HG03565 (cell line): ENCODE measurements around the gene MCMBP.
"Not testable (repeated sequence)": the region's sequence is repeated elsewhere in the genome, so short reads cannot be mapped to it uniquely, and the experiment has no call there.

Source experiments
- ATAC-seq: cut with Tn5 transposase; IDR thresholded peaks from one replicate; pipeline ENCODE4 v1.9.1; 2021; ENCODE audit warnings: mild to moderate bottlenecking, moderate library complexity; ENCODE audit not compliant: unreplicated experiment

The MCMBP gene

DNA sequence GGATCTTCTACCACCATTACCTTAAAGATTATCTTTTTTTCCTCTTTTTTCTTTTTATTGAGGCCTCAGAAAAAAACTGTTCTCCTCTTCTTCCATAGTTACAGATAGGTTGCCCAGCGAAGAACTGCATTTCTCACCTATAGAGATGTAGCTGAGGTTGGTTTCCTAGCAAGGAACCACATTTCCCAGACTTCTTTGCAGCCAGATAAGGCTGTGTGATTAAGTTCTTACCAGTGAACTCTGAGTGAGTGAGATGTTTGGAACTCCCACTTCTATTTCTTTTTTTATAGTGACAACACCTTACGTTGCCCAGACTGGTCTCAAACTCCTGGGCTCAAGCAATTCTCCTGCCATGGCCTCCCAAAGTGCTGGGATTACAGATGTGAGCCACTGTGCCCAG is 5.9 kb upstream of the MCMBP start:
- no peak for ATAC-seq

DNA sequence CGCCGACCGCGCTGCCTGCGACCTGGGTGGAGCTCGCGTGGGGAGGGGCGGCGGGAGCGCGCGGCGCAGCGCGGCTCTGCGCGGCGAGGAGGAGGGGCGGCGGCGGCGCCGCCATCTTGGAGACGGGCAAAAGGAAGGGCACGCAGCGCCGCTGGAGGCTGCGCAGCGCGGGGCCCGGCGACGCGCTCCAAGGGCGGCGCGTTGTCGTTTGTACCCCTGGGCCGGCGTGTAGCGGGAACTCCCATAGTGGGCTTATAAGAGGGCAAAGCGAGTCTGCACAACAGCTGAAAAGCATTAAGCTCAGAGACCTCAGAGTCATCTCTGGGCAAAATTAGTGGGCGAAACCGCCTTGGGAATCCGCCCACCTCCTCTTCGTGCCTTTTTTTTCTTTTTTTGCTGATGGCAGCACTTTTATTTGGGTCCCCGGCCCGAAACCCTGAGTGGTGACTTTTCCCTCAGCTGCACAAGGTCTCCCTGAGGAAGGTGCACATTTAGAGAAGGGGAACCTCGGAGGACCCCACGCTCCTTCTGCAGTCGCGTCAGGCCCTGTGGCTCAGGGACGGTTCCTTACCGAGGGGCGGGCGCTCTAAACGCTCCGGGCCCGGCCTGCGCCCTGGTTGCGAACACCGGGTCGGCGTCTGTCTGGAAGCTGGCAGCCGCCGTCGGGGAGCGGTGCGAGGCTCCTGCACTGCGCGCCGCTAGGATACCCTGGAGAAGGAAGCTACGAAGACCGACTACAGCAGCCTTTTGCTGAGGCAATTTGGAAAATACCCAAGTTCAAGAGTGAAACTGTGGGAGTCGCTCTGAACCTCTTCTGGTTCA is 428 bp upstream of the MCMBP start:
- peak; percentile 87 for ATAC-seq

DNA sequence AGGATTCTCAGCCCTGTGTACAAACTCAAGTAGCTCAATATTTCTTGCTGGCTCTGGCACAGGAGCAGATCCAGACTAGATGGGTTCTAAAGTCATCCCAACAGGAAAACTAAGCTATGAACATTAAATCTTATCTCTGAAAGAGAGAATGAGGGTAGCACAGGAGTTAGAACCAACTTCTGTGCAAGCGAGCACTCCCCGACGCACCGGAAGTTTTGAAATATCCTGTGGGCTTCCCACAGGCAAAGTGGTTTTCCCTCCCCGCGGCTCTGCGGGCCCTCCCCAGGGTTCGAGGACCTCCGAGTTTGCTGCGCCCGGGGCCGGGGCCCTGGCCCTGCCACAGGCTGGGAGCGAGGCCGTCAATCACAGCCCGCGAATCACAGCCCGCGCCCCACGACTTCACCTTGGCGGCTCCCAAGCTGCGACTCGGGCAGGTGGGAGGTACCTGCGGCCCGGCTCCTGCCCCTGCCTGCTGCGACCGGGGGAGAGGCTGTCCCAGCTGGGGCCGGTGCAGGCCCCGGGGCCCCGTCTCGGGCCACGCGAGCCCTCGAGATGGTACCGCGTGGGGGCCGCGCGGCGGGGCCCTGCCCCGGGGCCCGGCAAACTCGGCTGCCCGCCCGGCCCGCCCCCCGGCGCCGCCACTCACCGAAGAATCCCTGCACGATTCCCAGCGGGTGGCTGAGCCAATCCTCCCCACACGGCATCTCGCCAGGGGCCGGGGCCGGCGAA is 598 bp downstream of the MCMBP start:
- peak; percentile 17 for ATAC-seq

DNA sequence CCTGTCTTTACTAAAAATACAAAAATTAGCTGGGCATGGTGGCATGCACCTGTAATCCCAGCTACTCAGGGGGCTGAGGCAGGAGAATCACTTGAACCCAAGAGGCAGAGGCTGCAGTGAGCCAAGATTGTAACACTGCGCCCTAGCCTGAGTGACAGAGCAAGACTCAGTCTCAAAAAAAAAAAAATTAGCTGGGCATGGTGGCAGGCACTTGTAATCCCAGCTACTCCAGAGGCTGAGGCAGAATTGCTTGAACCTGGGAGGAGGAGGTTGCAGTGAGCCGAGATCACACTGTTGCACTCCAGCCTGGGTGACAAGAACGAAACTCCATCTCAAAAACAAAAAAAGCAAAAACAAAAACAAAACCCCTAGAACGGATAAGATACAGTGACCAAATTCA is 3.2 kb downstream of the MCMBP start:
- not testable (repeated sequence) for ATAC-seq

DNA sequence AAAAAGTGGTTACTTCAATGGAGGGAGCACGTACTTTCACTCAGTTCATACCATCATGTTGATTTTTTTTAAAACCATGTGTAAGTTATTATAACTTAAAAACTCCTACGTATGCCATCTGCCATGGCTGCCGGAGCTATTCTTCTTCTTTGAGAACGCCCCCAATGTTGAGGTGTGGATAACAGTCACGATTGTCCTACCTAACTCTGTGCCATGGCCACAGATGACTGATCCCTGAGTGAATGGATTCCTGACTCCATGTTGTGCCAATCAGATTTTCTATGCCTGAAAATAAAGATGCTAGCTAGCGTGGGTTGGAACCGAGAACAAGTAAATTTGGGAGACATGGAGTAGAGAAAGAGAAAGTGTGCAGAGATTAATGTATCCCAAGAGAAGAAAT is 5.3 kb downstream of the MCMBP start:
- no peak for ATAC-seq

DNA sequence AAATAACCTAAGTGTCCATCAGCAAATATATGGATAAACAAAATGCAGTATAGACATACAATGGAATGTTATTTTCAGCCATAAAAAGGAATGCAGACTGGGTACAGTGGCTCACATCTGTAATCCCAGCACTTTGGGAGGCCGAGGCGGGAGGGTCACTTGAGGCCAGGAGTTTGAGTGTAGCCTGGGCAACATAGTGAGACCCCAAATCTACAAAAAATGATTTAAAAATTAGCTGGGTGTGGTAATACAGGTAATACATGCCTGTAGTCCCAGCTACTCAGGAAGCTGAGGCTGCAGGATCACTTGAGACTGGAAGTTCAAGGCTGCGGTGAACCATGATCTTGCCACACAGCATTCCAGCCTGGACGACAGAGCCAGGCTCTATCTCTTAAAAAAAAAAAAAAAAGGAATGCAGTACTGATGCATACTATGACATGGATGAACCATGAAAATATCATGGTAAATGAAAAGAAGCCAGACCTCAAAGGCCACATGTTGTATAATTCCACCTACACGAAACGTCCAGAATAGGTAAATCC is 6.9 kb downstream of the MCMBP start:
- ATAC-seq = no peak

DNA sequence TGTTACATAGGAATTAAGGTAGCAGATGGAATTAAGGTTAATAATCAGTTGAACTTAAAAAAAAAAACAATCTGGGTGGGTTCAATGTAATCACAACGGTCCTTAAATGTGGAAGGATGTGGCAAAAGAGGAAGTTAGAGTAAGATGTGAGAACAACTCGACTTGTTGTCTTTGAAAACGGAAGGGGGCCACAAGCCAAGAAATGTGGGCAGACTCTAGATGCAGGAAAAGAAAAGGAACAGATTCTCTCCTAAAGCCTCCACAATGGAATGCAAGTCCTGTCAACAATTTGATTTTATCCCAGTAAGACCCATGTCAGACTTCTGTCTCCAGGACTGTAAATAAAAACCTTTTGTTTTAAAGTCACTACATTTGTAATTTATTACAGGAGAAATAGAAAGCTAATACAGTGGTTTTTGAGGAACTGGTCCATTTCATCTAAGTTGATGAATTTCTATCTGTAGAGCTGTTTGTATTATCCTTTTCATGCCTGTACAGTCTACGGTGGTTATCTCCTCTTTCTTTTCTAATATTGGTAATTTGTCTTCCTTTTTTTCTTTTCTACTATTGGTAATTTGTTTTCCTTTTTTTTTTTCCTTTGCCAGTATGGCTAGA is 8.6 kb downstream of the MCMBP start:
- ATAC-seq = no peak

DNA sequence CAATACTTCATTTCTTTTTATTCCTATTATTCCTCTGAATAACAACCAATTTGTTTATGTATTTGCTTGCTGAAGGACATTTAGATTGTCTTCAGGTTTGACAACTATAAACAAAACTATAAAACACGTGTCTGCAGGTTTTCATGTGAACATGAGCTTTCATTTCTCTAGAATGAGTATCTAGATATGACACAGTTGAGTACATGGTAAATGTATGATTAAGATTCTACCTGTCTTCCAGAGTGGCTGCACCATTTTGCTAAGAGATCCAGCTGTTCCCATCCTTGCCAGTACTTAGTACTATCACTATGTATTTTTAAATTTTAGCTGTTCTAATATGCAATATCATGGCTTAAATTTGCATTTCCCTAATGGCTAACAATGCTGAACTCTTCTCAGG is 10.1 kb downstream of the MCMBP start:
- no peak for ATAC-seq

DNA sequence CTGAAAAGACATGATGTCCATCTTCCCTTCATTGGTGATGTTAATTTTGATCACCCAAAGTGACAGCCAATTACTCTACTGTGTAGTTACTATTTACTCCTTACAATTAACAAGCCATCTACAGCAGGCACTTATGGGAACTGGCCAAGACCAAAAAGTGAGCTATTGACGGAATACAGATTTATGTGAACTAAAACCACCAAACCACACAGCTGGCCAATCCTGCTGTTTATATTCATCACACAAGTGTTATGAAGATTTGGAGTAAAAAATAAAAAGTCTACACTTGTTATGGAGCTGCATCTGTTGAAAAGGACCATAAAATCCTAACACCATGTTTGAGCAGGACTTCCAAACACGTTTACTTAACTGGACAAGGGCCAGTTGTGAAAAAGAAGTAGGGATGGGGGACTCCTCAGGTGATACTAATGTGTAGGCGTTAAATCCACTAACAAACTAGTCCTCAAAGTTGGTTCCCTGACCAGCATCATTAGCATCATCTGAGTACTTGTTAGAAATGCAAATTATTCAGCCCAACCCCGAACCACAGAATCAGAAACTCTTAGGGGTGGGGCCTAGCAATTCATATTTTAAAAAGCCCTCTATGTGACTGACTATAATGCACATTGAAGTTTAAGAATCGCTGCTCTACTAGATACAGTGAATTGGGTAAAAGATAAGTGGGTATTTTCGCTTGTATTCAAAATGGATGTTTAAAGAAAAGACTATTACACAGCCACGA is 11.6 kb downstream of the MCMBP start:
- ATAC-seq = peak; percentile 37

DNA sequence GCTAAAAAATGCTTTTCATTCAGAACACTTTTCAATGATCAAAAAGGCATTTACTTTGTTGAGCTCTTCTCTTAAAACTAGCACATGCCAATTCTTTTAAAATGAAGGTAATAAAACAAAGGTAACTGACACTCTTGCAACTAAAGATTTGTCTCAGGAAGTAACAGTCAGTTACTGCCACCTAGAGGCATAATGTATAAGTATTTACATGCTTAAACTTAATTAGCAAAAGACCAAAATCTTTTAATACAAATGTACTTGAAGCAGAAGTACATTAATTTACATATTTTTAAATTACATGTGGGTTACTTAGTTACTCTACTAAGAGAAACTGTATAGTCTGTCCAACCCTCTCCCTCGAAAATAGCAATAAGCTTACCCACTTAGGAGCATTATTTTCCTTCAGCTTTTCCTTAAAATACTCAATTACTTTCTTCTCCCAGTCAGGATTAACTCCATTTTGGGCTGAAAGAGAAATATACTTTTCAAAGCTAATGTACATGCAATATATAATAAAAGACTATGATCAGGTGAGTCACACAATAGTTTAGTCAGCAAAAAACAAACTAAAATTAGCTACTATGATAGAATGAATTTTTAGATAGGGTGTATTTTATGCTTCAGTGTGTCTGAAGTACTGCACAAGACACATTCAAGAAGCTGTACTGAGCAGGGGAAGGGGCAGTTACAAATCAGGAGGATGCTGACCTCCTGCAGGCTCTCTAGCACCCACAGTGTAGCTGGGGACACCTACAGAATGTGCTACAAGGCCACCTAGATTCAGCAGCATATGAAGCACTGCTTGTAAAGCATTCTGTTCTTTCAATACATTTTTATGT is 13.0 kb downstream of the MCMBP start:
- no peak for ATAC-seq

DNA sequence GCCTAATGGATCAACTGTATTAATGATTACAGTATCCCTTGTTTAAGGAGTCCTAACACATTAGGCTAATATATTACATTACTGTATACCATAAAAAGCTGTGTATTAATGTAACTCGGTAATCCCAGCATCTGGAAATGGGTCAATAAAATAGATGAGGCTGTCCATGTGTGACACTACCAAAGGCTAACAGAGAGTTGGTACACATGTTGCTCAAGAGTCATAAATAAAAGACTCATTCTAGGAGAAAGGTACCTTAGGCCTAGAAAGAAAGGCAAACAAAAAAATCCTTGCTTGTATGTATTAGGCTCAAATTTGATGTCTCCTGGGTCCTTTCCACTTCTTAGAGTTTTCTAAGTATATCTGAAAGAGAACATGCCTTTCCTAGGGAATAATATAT is 14.6 kb downstream of the MCMBP start:
- ATAC-seq = no peak

DNA sequence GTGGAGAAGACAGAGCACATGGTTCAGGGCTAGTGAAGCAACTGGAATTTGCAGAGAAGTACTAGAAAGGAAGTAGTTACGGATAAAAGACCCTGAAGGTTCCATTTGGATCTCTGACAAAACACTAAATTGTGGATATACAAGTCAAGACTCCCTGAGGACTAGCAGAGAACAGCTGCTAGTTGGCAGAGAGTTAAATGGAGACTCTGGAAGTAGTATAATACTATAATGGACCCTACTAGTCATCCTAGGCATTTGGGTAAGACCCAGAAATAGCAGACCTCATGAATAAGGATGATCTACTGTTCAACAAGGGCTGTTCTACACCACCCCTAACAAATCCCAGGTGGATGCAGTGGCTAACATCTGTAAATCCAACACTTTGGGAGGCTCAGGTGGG is 19.1 kb downstream of the MCMBP start:
- no peak for ATAC-seq

DNA sequence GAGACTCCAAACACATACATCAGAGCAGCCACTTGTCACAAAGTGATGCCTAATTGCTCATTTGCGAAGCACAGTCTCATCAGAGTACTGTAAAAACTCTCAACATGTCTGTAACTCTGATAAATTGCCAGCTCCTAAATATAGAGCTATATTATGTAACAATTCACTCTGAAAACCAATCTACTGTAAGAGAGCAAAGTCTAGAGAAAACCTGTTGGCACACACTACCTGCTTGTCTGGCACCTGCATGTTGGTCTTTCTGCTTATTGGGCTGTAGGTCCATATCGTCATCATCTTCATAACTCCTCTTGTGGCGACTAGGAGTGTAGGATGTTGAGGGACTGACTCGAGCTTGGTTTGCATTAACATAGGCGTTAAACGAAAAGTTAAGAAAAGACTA is 19.8 kb downstream of the MCMBP start:
- ATAC-seq = no peak

DNA sequence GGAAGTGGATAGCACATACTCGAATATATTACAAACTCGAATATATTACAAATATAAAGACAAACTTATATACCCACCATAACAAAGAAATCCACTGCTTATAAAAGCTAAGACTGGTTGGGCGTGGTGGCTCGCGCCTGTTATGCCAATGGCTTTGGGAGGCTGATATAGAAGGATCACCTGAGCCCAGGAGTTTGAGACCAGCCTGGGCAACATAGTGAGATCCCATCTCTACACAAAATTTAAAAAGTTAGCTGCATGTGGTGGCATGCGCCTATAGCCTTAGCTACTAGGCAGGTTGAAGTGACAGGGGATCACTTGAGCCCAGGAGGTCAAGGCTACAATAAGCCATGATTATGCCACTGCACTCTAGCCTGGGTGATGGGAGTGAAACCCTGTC is 20.4 kb downstream of the MCMBP start:
- no peak for ATAC-seq

DNA sequence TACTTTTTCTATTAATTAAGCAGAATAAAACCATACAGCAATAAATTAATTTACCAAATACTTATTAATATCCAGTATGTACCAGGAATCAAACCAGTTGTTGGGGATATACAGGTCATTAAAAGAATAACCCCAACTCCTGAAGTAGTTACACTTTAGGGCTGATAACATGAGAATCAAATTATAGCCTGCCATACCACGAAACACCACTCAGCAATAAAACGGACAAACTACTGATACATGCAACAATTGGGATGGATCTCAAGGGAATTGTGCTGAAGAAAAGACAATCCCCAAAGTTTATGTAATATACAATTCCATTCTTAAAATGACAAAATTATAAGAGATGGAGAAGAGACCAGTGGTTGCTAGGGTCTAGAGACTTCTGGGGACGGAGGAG is 22.7 kb downstream of the MCMBP start:
- ATAC-seq = no peak

DNA sequence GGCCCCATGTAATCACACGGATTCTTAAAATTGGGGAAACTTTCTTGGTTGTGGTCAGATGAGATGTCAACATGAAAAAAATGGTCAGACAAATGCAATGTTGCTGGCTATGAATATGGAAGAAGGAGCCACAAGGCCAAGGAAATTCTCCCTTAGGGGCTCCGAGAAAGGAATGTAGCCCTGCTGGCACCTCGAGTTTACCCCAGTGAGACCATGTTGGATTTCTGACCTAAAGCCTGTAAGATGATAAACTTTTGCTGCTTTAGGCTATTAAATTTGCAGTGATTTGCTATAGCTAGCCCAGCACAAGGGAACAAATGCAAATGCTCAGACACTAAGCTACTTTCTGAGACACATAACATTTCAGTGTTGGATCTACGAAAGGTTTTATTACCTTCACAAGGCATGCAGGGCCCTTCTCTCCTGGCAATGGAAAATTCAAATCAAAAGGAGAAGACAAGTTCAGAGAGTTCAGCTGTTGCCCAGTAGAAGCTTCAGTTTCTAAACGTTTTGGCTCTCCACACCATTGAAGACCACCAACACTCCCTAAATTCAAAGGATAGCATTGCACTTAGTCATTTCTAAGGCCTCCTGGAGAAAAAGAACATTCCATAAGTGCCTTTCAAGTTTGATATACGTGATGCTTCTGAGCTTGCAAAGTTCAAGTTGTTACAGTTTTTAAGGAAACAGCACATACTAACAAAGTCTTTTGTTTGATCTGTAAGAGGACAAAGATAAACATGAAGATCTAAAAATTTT is 23.4 kb downstream of the MCMBP start:
- no peak for ATAC-seq

DNA sequence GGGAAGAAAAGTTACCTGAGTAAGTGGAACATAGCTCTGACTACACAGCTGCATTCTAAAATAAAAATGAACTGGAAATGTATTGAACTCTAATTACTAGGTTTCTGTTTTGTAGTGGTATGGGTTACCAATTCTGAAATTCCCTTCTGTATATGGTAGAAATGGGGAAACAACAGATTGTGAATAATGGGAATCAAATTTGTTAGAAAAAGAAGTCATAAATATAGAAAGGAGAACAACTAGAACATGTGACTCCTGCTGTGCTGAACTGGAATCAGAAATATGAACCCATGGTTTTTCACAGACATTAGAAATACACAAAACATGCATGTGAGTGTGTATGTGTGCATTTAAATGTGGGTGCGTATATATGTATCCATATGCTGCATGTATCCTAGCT is 27.0 kb downstream of the MCMBP start:
- no peak for ATAC-seq

DNA sequence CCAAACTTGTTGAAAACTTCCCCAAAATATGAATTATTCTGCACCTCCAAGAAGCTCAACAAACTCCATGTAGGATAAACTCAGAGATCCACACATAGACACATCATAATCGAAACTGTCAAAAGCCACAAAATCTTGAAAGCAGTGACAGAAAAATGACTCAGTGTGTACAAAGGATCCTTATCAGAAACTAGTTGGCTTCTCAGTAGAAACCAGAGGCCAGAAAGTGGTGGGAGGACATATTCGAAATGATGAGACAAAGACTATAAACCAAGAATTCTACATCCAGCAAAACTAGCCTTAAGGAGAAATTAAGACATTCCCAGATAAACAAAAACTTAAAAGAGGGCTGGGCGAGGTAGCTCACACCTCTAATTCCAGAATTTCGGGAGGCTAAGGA is 38.5 kb downstream of the MCMBP start:
- ATAC-seq = no peak

DNA sequence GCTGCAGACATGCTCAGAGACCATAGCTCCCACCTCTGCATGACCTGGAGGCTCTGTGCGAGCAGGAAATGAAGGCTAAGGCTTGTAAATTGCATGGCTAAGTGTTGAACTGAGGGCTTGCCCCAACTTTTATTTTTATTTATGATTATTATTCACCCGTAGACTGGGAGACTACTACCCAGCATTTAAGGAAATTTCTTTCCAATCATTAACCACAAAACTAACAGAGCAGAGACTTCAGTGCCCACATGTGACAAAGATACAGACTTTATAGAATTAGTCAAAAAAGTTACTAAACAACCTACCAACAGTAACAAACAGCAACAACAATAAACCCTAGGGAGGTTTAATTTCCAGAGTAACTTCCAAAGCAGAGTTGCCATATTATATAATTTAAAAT is 39.7 kb downstream of the MCMBP start:
- no peak for ATAC-seq
